ENCODE results near the gene SEC62. TPM values are rescaled to one million over a fixed set of nuclear protein-coding genes. Genes with fewer than 3 reads are reported as not detected.

The SEC62 gene
- total and polyA plus RNA-seq, 9 of the 15 experiments (the other 6 are each of a cell fraction or from before 2014, with no cell fraction given): 34.5 to 152 (median 51.8) TPM

- peak; percentile 32; the same call in 1 of the 2 replicates for TF ChIP-seq MYBL2 (IDR thresholded peaks at IDR 0.05; ENCODE audit: low read depth)
- no peak for TF ChIP-seq MYBL2 (CRISPR knock-in tag; IDR thresholded peaks at IDR 0.05; ENCODE audit: borderline replicate concordance)
- peak in 1 of 2 experiments; percentile 47; a peak in 1 of 3 replicates for TF ChIP-seq CBX3 (IDR thresholded peaks at IDR 0.05; ENCODE audit: borderline replicate concordance in 1 of 2, low read length in 2 of 2)
- peak; percentile 29; the same call in 1 of the 2 replicates for TF ChIP-seq HCFC1 (IDR thresholded peaks at IDR 0.05; ENCODE audit: low read depth, low read length)
- TF ChIP-seq POLR2G (IDR thresholded peaks at IDR 0.05; ENCODE audit: low read depth, low read length): peak; percentile 96
- no peak for TF ChIP-seq NFYB (IDR thresholded peaks at IDR 0.05; ENCODE audit: extremely low read depth, insufficient read length)
- TF ChIP-seq, protein P1, sequence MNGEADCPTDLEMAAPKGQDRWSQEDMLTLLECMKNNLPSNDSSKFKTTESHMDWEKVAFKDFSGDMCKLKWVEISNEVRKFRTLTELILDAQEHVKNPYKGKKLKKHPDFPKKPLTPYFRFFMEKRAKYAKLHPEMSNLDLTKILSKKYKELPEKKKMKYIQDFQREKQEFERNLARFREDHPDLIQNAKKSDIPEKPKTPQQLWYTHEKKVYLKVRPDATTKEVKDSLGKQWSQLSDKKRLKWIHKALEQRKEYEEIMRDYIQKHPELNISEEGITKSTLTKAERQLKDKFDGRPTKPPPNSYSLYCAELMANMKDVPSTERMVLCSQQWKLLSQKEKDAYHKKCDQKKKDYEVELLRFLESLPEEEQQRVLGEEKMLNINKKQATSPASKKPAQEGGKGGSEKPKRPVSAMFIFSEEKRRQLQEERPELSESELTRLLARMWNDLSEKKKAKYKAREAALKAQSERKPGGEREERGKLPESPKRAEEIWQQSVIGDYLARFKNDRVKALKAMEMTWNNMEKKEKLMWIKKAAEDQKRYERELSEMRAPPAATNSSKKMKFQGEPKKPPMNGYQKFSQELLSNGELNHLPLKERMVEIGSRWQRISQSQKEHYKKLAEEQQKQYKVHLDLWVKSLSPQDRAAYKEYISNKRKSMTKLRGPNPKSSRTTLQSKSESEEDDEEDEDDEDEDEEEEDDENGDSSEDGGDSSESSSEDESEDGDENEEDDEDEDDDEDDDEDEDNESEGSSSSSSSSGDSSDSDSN (IDR thresholded peaks at IDR 0.05; ENCODE audit: borderline replicate concordance in 1 of 2, low read depth in 2 of 2, low read length in 2 of 2): 0 out of 4 replicates have a peak, but pooled peaks of 1 of the 2 experiments have one; percentile 17
- peak; percentile 63; the same call in 1 of the 2 replicates for TF ChIP-seq ZEB2 (IDR thresholded peaks at IDR 0.05)
- peak; percentile 94 for TF ChIP-seq SUPT5H (IDR thresholded peaks at IDR 0.05)
- peak; percentile 79 for TF ChIP-seq CEBPG (CRISPR knock-in tag; IDR thresholded peaks at IDR 0.05)
- peak; percentile 24 to 78; a peak in 2 of 4 replicates for TF ChIP-seq CEBPG (tag; conservative IDR thresholded peaks at IDR 0.05 in 1 of 2, IDR thresholded peaks at IDR 0.05 in 1 of 2)
- peak; percentile 74; the same call in 1 of the 2 replicates for TF ChIP-seq MBD2 (IDR thresholded peaks at IDR 0.05; ENCODE audit: borderline replicate concordance, low read depth)
- no peak for TF ChIP-seq KLF10 (CRISPR knock-in tag; IDR thresholded peaks at IDR 0.05)
- TF ChIP-seq TBP (optimal IDR thresholded peaks at IDR 0.05; ENCODE audit: low read depth, low read length): peak; percentile 94
- TF ChIP-seq, protein P2, sequence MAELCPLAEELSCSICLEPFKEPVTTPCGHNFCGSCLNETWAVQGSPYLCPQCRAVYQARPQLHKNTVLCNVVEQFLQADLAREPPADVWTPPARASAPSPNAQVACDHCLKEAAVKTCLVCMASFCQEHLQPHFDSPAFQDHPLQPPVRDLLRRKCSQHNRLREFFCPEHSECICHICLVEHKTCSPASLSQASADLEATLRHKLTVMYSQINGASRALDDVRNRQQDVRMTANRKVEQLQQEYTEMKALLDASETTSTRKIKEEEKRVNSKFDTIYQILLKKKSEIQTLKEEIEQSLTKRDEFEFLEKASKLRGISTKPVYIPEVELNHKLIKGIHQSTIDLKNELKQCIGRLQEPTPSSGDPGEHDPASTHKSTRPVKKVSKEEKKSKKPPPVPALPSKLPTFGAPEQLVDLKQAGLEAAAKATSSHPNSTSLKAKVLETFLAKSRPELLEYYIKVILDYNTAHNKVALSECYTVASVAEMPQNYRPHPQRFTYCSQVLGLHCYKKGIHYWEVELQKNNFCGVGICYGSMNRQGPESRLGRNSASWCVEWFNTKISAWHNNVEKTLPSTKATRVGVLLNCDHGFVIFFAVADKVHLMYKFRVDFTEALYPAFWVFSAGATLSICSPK (IDR thresholded peaks at IDR 0.05; ENCODE audit: borderline replicate concordance): no peak
- 0 out of 2 replicates have a peak, but pooled peaks have one; percentile 14 for TF ChIP-seq GATAD2B (IDR thresholded peaks at IDR 0.05; ENCODE audit: borderline replicate concordance)
- 0 out of 2 replicates have a peak, but pooled peaks have one; percentile 37 for TF ChIP-seq MTA1 (IDR thresholded peaks at IDR 0.05; ENCODE audit: borderline replicate concordance)
- no peak for TF ChIP-seq ZNF766 (CRISPR knock-in tag; conservative IDR thresholded peaks at IDR 0.05)
- TF ChIP-seq PRMT5 (CRISPR knock-in tag; IDR thresholded peaks at IDR 0.05): no peak
- 0 out of 2 replicates have a peak, but pooled peaks have one; percentile 19 for TF ChIP-seq RNF2 (IDR thresholded peaks at IDR 0.05)
- peak; percentile 99 for TF ChIP-seq TAF1 (IDR thresholded peaks at IDR 0.05; ENCODE audit: control insufficient read depth, extremely low read depth, insufficient read depth, low read length, severe bottlenecking)
- TF ChIP-seq, protein P3, sequence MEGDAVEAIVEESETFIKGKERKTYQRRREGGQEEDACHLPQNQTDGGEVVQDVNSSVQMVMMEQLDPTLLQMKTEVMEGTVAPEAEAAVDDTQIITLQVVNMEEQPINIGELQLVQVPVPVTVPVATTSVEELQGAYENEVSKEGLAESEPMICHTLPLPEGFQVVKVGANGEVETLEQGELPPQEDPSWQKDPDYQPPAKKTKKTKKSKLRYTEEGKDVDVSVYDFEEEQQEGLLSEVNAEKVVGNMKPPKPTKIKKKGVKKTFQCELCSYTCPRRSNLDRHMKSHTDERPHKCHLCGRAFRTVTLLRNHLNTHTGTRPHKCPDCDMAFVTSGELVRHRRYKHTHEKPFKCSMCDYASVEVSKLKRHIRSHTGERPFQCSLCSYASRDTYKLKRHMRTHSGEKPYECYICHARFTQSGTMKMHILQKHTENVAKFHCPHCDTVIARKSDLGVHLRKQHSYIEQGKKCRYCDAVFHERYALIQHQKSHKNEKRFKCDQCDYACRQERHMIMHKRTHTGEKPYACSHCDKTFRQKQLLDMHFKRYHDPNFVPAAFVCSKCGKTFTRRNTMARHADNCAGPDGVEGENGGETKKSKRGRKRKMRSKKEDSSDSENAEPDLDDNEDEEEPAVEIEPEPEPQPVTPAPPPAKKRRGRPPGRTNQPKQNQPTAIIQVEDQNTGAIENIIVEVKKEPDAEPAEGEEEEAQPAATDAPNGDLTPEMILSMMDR (IDR thresholded peaks at IDR 0.05 in 2 of 3, conservative IDR thresholded peaks at IDR 0.05 in 1 of 3; ENCODE audit: insufficient read depth in 2 of 3, low read depth in 1 of 3, low read length in 3 of 3): peak; percentile 67 to 73 (median 73)
- TF ChIP-seq ATF7 (IDR thresholded peaks at IDR 0.05): peak; percentile 84
- 0 out of 2 replicates have a peak, but pooled peaks have one; percentile 37 for TF ChIP-seq ETV5 (CRISPR knock-in tag; IDR thresholded peaks at IDR 0.05; ENCODE audit: low read depth)
Observed at GRCh38 chr3:169966428-169966950, at the start of gene SEC62 (continued).
